Osteoblast (primary cell): ENCODE measurements around the gene MSL1. TPM values are rescaled to one million over a fixed set of nuclear protein-coding genes. Genes with fewer than 3 reads are reported as not detected.

Experiments
- DNase-seq: peaks from one replicate; pipeline ENCODE4 v3.0.0; 2011; ENCODE audit warnings: low spot score, mixed read lengths; ENCODE audit not compliant: insufficient read length; ENCODE audit errors: missing footprints
- H2AFZ ChIP-seq: 2 replicates; pipeline ENCODE4 v1.6.0; 2011; ENCODE audit warnings: mild to moderate bottlenecking, low read length
- H3K27ac ChIP-seq: 2 replicates; pipeline ENCODE4 v1.5.1; 2011; ENCODE audit warnings: mild to moderate bottlenecking, low read depth, low read length, moderate library complexity
- H3K27me3 ChIP-seq: 2 replicates; pipeline ENCODE4 v1.6.0; 2012; ENCODE audit warnings: mild to moderate bottlenecking, control low read depth, inconsistent platforms, low read length, moderate library complexity; ENCODE audit not compliant: insufficient read depth
- H3K36me3 ChIP-seq: 2 replicates; pipeline ENCODE4 v1.5.1; 2011; ENCODE audit warnings: mild to moderate bottlenecking, low read length, control low read depth, moderate library complexity; ENCODE audit not compliant: insufficient read depth
- H3K4me1 ChIP-seq: 2 replicates; pipeline ENCODE4 v1.5.1; 2011; ENCODE audit warnings: mild to moderate bottlenecking, low read length, control low read depth, moderate library complexity; ENCODE audit not compliant: insufficient read depth
- H3K4me2 ChIP-seq: 2 replicates; pipeline ENCODE4 v1.6.0; 2011; ENCODE audit warnings: mild to moderate bottlenecking, low read length; ENCODE audit not compliant: insufficient read depth
- H3K4me3 ChIP-seq: fragments of 200-600 bp; sonication (generic); 3 replicates; pipeline ENCODE4 v1.5.1; 2012; ENCODE audit warnings: mild to moderate bottlenecking, low read length, inconsistent platforms; ENCODE audit not compliant: insufficient read depth
- H3K79me2 ChIP-seq: 2 replicates; pipeline ENCODE4 v1.6.0; 2012; ENCODE audit warnings: mild to moderate bottlenecking, low read length, control low read depth, inconsistent platforms; ENCODE audit not compliant: insufficient read depth
- H3K9me3 ChIP-seq: 2 replicates; pipeline ENCODE4 v1.5.1; 2011; ENCODE audit warnings: low read depth, low read length, control low read depth
- H4K20me1 ChIP-seq: 2 replicates; pipeline ENCODE4 v1.6.0; 2012; ENCODE audit warnings: mild to moderate bottlenecking, low read length, control low read depth; ENCODE audit not compliant: insufficient read depth
- total RNA-seq: library from RNA; depleted of rRNA; stranded (reverse); fragments of >200 nt; gene quantifications from 2 replicates; pipeline ENCODE4 v1.2.3, GENCODE V29; 2012
- TF ChIP-seq, protein P1 (sequence below): IDR thresholded peaks from 2 replicates; pipeline ENCODE4 v1.5.1; 2011; ENCODE audit warnings: mild to moderate bottlenecking, low read depth, low read length, moderate library complexity; ENCODE audit errors: extremely low read depth

The MSL1 gene
- total RNA-seq, 1 donor = 60.1 TPM

- H3K27ac ChIP-seq = peak overlapping the region; percentile 87
- peak; percentile 98 for DNase-seq
- no peaks in the 10 kb centered on the region for H4K20me1 ChIP-seq
- H3K4me1 ChIP-seq = peaks cover 58% of the 10 kb centered on the region
- no peaks in the 10 kb centered on the region for H3K9me3 ChIP-seq
- peak overlapping the region; percentile 90 for H3K4me2 ChIP-seq
- no peaks in the 10 kb centered on the region for H3K27me3 ChIP-seq
- H3K4me3 ChIP-seq = peak overlapping the region; percentile 65
- no peaks in the 10 kb centered on the region for H3K36me3 ChIP-seq
- H2AFZ ChIP-seq = peak overlapping the region; percentile 79
- TF ChIP-seq, protein P1, sequence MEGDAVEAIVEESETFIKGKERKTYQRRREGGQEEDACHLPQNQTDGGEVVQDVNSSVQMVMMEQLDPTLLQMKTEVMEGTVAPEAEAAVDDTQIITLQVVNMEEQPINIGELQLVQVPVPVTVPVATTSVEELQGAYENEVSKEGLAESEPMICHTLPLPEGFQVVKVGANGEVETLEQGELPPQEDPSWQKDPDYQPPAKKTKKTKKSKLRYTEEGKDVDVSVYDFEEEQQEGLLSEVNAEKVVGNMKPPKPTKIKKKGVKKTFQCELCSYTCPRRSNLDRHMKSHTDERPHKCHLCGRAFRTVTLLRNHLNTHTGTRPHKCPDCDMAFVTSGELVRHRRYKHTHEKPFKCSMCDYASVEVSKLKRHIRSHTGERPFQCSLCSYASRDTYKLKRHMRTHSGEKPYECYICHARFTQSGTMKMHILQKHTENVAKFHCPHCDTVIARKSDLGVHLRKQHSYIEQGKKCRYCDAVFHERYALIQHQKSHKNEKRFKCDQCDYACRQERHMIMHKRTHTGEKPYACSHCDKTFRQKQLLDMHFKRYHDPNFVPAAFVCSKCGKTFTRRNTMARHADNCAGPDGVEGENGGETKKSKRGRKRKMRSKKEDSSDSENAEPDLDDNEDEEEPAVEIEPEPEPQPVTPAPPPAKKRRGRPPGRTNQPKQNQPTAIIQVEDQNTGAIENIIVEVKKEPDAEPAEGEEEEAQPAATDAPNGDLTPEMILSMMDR = peak; percentile 88
- H3K79me2 ChIP-seq = no peaks in the 10 kb centered on the region
Measured at GRCh38 chr17:40113110-40113906, 8.5 kb upstream of the MSL1 start.

GRCh38 chr17:40113907-40114245 is 7.9 kb upstream of the MSL1 start:
- no peak for DNase-seq

GRCh38 chr17:40115101-40115436 is 6.7 kb upstream of the MSL1 start:
- Histone ChIP-seq H3K27ac (peak overlapping the region; percentile 87), H3K4me2 (peak overlapping the region; percentile 90), H3K4me3 (no peak overlapping the region), H2AFZ (no peak overlapping the region), H3K36me3 (no peaks in the 10 kb centered on the region), H3K9me3 (no peaks in the 10 kb centered on the region), H4K20me1 (no peaks in the 10 kb centered on the region), H3K79me2 (peaks cover 2% of the 10 kb centered on the region), H3K27me3 (no peaks in the 10 kb centered on the region), H3K4me1 (peaks cover 49% of the 10 kb centered on the region)
- no peak for DNase-seq
- TF ChIP-seq, protein P1 = no peak

More at GRCh38 chr17:40113907-40114245, 7.9 kb upstream of the MSL1 start:
- peak overlapping the region; percentile 65 for H3K4me3 ChIP-seq
- peaks cover 53% of the 10 kb centered on the region for H3K4me1 ChIP-seq
- peak overlapping the region; percentile 90 for H3K4me2 ChIP-seq
- H3K9me3 ChIP-seq = no peaks in the 10 kb centered on the region
- H3K36me3 ChIP-seq = no peaks in the 10 kb centered on the region
- H3K27ac ChIP-seq = peak overlapping the region; percentile 87
- no peaks in the 10 kb centered on the region for H4K20me1 ChIP-seq
- TF ChIP-seq, protein P1 = no peak
- H3K79me2 ChIP-seq = no peaks in the 10 kb centered on the region
- no peak overlapping the region for H2AFZ ChIP-seq
- no peaks in the 10 kb centered on the region for H3K27me3 ChIP-seq

- H2AFZ ChIP-seq = no peak overlapping the region
- peak; percentile 94 for DNase-seq
- peaks cover 18% of the 10 kb centered on the region for H3K36me3 ChIP-seq
- H3K9me3 ChIP-seq = no peaks in the 10 kb centered on the region
- peaks cover 23% of the 10 kb centered on the region for H3K4me1 ChIP-seq
- H3K79me2 ChIP-seq = peaks cover 64% of the 10 kb centered on the region
- TF ChIP-seq, protein P1 = no peak
- peak overlapping the region; percentile 99 for H3K4me2 ChIP-seq
- peak overlapping the region; percentile 76 for H3K27ac ChIP-seq
- H3K4me3 ChIP-seq = peak overlapping the region; percentile 100
- H4K20me1 ChIP-seq = peaks cover 35% of the 10 kb centered on the region
- no peaks in the 10 kb centered on the region for H3K27me3 ChIP-seq
Measured at GRCh38 chr17:40122136-40122998, 596 bp downstream of the MSL1 start.
